AG09319 (cell line): Measurements from ENCODE around the gene MTMR1.

Experiments used
- DNase-seq: peaks from one replicate; pipeline ENCODE4 v3.0.0-alpha.2; 2010; ENCODE audit warnings: low read depth; ENCODE audit errors: extremely low read depth
- CTCF ChIP-seq: IDR thresholded peaks from 2 replicates; pipeline ENCODE4 v1.5.1; 2011; ENCODE audit warnings: low read depth, mild to moderate bottlenecking, inconsistent platforms, low read length, moderate library complexity

MTMR1 gene

GRCh38 chrX:150779385-150779784, 86.2 kb downstream of the MTMR1 start:
- DNase-seq, result no peak
- TF ChIP-seq CTCF, result no peak

GRCh38 chrX:150781677-150782076, 88.5 kb downstream of the MTMR1 start:
- no peak for DNase-seq

GRCh38 chrX:150790021-150790420, 96.8 kb downstream of the MTMR1 start:
- TF ChIP-seq CTCF, result no peak
- no peak for DNase-seq

More at GRCh38 chrX:150781677-150782076, 88.5 kb downstream of the MTMR1 start:
- no peak for TF ChIP-seq CTCF

GRCh38 chrX:150792949-150793527, 99.8 kb downstream of the MTMR1 start:
- DNase-seq, result no peak
- no peak for TF ChIP-seq CTCF

- DNase-seq, result no peak
- no peak for TF ChIP-seq CTCF
Observed at GRCh38 chrX:150805736-150806135, 112.5 kb downstream of the MTMR1 start.

- no peak for DNase-seq
- no peak for TF ChIP-seq CTCF
Observed at GRCh38 chrX:150806827-150807226, 113.6 kb downstream of the MTMR1 start.

GRCh38 chrX:150813922-150814321, 120.7 kb downstream of the MTMR1 start:
- no peak for TF ChIP-seq CTCF
- DNase-seq, result no peak
